Astrocyte (in vitro differentiated cells and primary cell): ENCODE data around the gene DTWD1.

ENCODE experiments used
- CTCF ChIP-seq: IDR thresholded peaks from 2 replicates; pipeline ENCODE4 v1.5.1; 2011; ENCODE audit warnings: low read depth, mild to moderate bottlenecking, inconsistent platforms, low read length, moderate library complexity; ENCODE audit not compliant: insufficient read depth
- EZH2 ChIP-seq: IDR thresholded peaks from 2 replicates; pipeline ENCODE4 v1.6.1; 2012; ENCODE audit warnings: mild to moderate bottlenecking, low read length, inconsistent platforms; ENCODE audit not compliant: insufficient read depth

DNA sequence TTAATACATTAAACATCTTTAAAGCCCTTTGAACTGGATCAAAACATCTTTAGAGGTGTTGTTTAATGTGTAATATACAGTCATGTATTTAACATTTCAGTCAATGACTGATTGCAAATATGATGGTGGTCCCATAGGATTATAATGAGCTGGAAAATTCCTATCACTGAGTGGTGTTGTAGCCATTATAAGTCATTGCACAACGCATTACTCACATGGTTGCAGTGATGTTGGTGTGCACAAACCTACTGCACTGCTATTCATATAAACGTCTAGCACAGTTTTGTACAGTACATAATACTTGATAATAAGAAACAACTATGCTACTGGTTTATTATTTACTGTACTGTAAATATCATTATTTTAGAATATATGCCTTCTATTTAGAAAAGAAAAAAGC is 75.6 kb downstream of the DTWD1 start:
- TF ChIP-seq EZH2 (no peak), CTCF (no peak)
